Right lobe of liver (tissue), 6 donors: Measurements from ENCODE around the gene ELL. TPM values are rescaled to one million over a fixed set of nuclear protein-coding genes. Genes with fewer than 3 reads are reported as not detected.

ENCODE experiments used
- ATAC-seq, 4 donors: fragments of 200-7000 bp; cut with Tn5 transposase; one replicate each; pipeline ENCODE4 v1.9.1; 2020; ENCODE audit warnings: mild to moderate bottlenecking in 4 of 4, moderate library complexity in 4 of 4
- DNase-seq, 3 donors: peaks; one replicate each; pipeline ENCODE4 v3.0.0-alpha.2; 2020
- H3K27ac ChIP-seq, 3 donors: fragments of 200-600 bp; one replicate each; pipeline ENCODE4 v1.8.0; 2022
- H3K27me3 ChIP-seq, 2 donors: fragments of 200-600 bp; one replicate each; pipeline ENCODE4 v1.8.0; 2022
- H3K36me3 ChIP-seq, 4 donors: fragments of 200-600 bp; sonication (generic) in 1 of 4; one replicate each; pipeline versions ENCODE4 v1.5.1 to v1.8.0; 2017 to 2022; ENCODE audit warnings: control low read depth in 1 of 4
- H3K4me1 ChIP-seq, 4 donors: fragments of 200-600 bp; sonication (generic) in 1 of 4; one replicate each; pipeline versions ENCODE4 v1.5.1 to v1.8.0; 2017 to 2022; ENCODE audit warnings: control low read depth in 1 of 4
- H3K4me3 ChIP-seq, 3 donors: fragments of 200-600 bp; one replicate each; pipeline ENCODE4 v1.8.0; 2022
- H3K9me3 ChIP-seq, 4 donors: fragments of 200-600 bp; sonication (generic) in 1 of 4; one replicate each; pipeline versions ENCODE4 v1.5.1 to v1.8.0; 2017 to 2022; ENCODE audit warnings: control low read depth in 1 of 4
- POLR2A ChIP-seq: fragments of 450-650 bp; IDR thresholded peaks from one replicate; pipeline ENCODE4 v1.6.1; 2017; ENCODE audit warnings: antibody characterized with exemption, mild to moderate bottlenecking
- WGBS: methylation state at CpG from one replicate; pipeline ENCODE4 v1.1.6; 2018; ENCODE audit warnings: low coverage, low lambda C conversion rate; ENCODE audit not compliant: insufficient coverage; ENCODE audit errors: missing lambda C conversion rate; 5-methylcytosine and 5-hydroxymethylcytosine counted together
- intact Hi-C, 2 donors: fragments of 100-400 bp; cut with DNase I; formaldehyde crosslinking; loops; one replicate each; pipeline versions ENCODE4 v1.11.2 to v1.14.1; 2022
- total RNA-seq, 6 experiments: library from RNA; depleted of rRNA in 2 of 6; stranded (reverse); fragments of >200 nt in 2 of 6; fragmentation: NEBNext Ultra II Directional in 3 of 6; extraction: Animal tissue kit (Norgen Biotek cat#: 25700) in 3 of 6; gene quantifications; one replicate each; pipeline versions ENCODE4 v1.1.0 to v1.2.4, GENCODE V29; 2016 to 2023
- TF ChIP-seq, protein P1 (sequence below), 4 donors: fragments of 200-600 bp in 3 of 4; fragments of 450-650 bp in 1 of 4; IDR thresholded peaks; one replicate each; pipeline versions ENCODE4 v1.5.1 to v1.8.0; 2016 to 2022; ENCODE audit warnings: antibody characterized with exemption in 4 of 4, mild to moderate bottlenecking in 2 of 4
- donor health status: DM: no; HTN: yes; CAD: no.
- donor health status: DM: no; HTN: no; CAD: no.
- donor health status: DM: no; HTN: no; CAD: no.
- donor health status: DM: no; HTN: yes; CAD: no.
- donor health status: DM: no; HTN: yes; CAD: no.

Gene ELL
- total RNA-seq, 6 experiments from 2014 or later: 5.3 to 11.9 (median 8.6) TPM

DNA sequence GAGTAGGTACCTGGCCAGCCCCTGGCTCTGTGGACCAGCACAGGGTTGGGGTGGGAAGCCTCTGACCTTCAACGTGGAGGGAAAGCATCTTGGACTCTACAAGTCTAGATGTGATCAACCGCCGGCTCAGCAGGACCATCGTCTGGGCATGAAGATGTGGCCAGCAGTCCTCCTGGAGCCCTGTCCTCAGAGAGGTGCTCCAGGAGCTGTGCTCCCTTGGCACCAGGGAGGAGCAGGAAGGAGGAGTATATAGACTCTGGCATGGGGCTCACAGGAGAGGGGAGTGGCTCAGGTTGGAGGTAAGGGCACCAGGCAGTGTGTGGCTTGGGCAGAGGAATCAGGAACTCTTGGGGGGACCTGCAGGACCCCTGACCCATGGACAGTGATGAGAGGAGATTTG is 65.6 kb downstream of the ELL start:
- Histone ChIP-seq H3K4me1 (peaks cover 0 to 6% (median 2%) of the 10 kb centered on the region in 4 donors), H3K9me3 (no peaks in the 10 kb centered on the region), H3K27me3 (no peaks in the 10 kb centered on the region), H3K27ac (no peak overlapping the region), H3K36me3 (peaks cover 3 to 50% (median 10%) of the 10 kb centered on the region in 4 donors), H3K4me3 (no peak overlapping the region)
- no peak for DNase-seq
- TF ChIP-seq, protein P1, sequence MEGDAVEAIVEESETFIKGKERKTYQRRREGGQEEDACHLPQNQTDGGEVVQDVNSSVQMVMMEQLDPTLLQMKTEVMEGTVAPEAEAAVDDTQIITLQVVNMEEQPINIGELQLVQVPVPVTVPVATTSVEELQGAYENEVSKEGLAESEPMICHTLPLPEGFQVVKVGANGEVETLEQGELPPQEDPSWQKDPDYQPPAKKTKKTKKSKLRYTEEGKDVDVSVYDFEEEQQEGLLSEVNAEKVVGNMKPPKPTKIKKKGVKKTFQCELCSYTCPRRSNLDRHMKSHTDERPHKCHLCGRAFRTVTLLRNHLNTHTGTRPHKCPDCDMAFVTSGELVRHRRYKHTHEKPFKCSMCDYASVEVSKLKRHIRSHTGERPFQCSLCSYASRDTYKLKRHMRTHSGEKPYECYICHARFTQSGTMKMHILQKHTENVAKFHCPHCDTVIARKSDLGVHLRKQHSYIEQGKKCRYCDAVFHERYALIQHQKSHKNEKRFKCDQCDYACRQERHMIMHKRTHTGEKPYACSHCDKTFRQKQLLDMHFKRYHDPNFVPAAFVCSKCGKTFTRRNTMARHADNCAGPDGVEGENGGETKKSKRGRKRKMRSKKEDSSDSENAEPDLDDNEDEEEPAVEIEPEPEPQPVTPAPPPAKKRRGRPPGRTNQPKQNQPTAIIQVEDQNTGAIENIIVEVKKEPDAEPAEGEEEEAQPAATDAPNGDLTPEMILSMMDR (IDR thresholded peaks at IDR 0.05): no peak
- TF ChIP-seq POLR2A: no peak
- no peak for ATAC-seq
- intact Hi-C loops: loop anchor here (10.0 kb wide), 2 partner anchors 59 to 119 kb away; partner anchors contain the start of gene UBA52 (in 1 of the 2)
- WGBS: 94% methylated on average over 3 of the region's 4 CpGs

DNA sequence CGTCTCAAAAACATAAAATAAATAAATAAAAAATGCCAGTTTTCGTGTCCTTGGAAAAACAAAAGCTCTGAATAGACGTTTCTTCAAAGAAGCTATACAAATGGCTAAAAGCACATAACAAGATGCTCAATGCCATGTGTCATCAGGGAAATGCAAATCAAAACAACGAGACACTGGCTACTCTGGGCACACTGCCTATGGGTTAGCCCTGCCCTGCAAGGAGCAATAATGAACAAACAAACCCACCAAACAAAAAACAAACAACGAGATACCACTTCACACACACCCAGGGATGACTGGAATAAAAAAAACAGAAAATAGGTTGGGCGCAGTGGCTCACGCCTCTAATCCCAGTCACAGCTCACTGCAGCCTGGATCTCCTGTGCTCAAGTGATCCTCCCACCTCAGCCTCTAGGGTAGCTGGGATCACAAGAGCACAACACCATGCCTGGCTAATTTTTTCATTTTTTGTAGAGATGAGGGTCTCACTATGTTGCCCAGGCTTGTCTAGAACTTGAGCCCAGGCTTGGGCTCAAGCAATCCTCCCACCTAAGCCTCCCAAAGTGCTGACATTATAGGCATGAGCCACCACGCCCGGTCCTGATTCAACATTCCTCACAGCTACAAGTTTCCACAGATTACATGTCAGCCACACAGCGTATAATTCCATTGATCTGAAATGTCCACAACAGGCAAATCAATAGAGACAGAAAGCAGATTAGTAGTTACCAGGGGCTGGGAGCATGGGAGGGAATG is 68.4 kb downstream of the ELL start:
- 62% methylated on average over 8 of the region's 10 CpGs for WGBS
- intact Hi-C loops: loop anchor here (10.0 kb wide), 2 partner anchors 61 to 121 kb away; partner anchors contain the start of gene UBA52 (in 1 of the 2)
- H3K9me3 ChIP-seq: no peaks in the 10 kb centered on the region
- peaks cover 10 to 51% (median 17%) of the 10 kb centered on the region in 4 donors for H3K36me3 ChIP-seq
- H3K27ac ChIP-seq: no peak overlapping the region
- H3K4me1 ChIP-seq: no peaks in the 10 kb centered on the region
- H3K4me3 ChIP-seq: no peak overlapping the region
- no peak for ATAC-seq
- TF ChIP-seq POLR2A: no peak
- TF ChIP-seq, protein P1 (IDR thresholded peaks at IDR 0.05): no peak
- H3K27me3 ChIP-seq: no peaks in the 10 kb centered on the region
- DNase-seq: no peak

DNA sequence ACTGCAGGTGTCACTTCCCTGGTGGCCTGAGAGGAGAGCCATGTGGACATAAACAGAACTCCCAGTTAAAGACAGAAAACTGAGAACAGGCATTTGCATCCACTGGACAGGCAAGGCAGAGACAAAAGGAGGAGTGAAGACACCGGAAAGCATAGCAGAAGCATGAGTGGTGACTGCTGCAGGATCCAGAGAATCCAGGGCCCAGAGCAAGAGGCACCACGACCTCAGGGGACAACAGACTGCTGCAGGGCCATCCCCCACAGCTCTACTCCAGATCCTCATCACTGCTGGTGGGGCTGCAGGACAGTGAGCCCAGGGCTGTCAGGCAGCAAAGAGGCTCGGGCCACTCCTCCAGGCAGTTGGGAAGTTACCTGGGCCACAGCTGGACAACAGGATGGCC is 69.5 kb downstream of the ELL start:
- H3K36me3 ChIP-seq: peaks cover 10 to 48% (median 17%) of the 10 kb centered on the region in 4 donors
- H3K4me1 ChIP-seq: peaks cover 0 to 2% (median 0%) of the 10 kb centered on the region in 4 donors
- ATAC-seq (no peak), DNase-seq (no peak)
- no peak overlapping the region for H3K27ac ChIP-seq
- 75% methylated on average over 2 of the region's 3 CpGs for WGBS
- H3K27me3 ChIP-seq: no peaks in the 10 kb centered on the region
- no peak overlapping the region for H3K4me3 ChIP-seq
- intact Hi-C loops: loop anchor here (10.0 kb wide), 2 partner anchors 62 to 122 kb away; partner anchors contain the start of gene UBA52 (in 1 of the 2)
- TF ChIP-seq POLR2A: no peak
- TF ChIP-seq, protein P1 (IDR thresholded peaks at IDR 0.05): no peak
- no peaks in the 10 kb centered on the region for H3K9me3 ChIP-seq

DNA sequence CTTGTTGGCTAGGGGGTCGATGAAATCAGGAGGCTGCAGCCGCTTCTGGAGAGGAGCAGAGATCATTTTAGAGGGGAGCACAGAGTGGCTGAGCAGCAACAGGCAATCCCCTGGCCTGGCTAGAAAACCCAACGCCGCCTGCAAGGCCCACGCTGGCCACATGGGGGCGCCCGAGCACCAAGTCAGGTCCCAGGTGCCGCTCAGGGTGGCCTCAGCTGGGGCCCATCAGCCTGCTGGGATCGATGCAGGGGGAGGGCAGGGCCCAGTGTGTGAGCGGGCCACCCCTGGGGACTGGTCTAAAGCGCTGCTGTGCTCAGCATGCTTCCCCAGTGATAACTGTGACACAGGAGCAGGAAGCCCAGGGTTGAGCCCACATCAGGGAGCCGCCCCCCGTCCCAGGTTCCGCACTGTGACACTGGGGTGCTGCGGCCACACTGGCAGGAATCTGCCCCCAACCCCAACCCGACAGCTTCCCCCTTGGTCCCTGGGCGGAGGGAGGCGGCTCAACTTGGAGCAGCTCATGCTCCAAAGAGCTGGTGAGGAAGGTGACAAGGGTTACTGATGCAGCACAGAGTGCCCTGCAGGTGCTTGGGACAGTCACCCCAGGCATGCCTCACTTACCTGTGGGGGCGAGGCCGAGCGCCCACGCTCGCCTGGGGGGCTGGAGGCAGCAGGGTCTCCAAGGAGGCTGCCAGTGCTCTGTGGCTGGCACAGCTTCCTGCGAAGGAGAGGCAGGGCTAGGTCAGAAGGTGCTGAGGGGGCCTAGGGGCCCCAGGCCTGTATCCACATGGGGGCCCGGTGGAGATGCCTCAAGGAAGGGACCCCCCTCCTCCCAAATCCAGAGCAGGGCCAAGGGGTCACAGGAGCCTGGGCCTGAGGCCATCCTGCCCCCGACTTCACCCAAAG is 70.7 kb downstream of the ELL start:
- Histone ChIP-seq H3K27me3 (no peaks in the 10 kb centered on the region), H3K36me3 (peaks cover 10 to 48% (median 20%) of the 10 kb centered on the region in 4 donors)
- intact Hi-C loops: loop anchor here (10.0 kb wide), 2 partner anchors 64 to 124 kb away; partner anchors contain the start of gene UBA52 (in 1 of the 2)

More for the DNA sequence above, 70.7 kb downstream of the ELL start:
- WGBS: 2% methylated on average over 6 of the region's 26 CpGs
- no peak for TF ChIP-seq POLR2A
- TF ChIP-seq, protein P1 (IDR thresholded peaks at IDR 0.05): peak; percentile 97 to 99 (median 98)
- Histone ChIP-seq H3K27ac (no peak overlapping the region), H3K9me3 (no peaks in the 10 kb centered on the region), H3K4me3 (no peak overlapping the region), H3K4me1 (peaks cover 0 to 12% (median 4%) of the 10 kb centered on the region in 4 donors)
- DNase-seq: peak; percentile 81 to 84 (median 84)
- peak; percentile 77 to 86 (median 82) for ATAC-seq
